Erythroblast (primary cell): ENCODE measurements around the gene MAIP1.
A peak's percentile ranks its signal among the peaks of the same experiment; 100 is the strongest.

Experiments
- DNase-seq, 2 experiments: peaks; one replicate each; lab custom pipeline; 2025; lab: John Stamatoyannopoulos, UW
- GATA1 ChIP-seq: IDR thresholded peaks from 2 replicates; pipeline ENCODE4 v1.6.1; 2011; ENCODE audit warnings: low read depth, mild to moderate bottlenecking, control low read depth, low read length, moderate library complexity
- POLR2A ChIP-seq: IDR thresholded peaks from 2 replicates; pipeline ENCODE4 v1.6.1; 2011; ENCODE audit warnings: mild to moderate bottlenecking, low read length

Gene MAIP1

GRCh38 chr2:199929262-199929661 is 26.1 kb upstream of the MAIP1 start:
- TF ChIP-seq GATA1 (no peak), POLR2A (no peak)
- DNase-seq: no peak

GRCh38 chr2:199932312-199932855 is 23.0 kb upstream of the MAIP1 start:
- DNase-seq: peak in 1 of 2 experiments; percentile 3
- no peak for TF ChIP-seq POLR2A
- TF ChIP-seq GATA1: no peak

GRCh38 chr2:199933466-199933865 is 21.9 kb upstream of the MAIP1 start:
- no peak for DNase-seq
- TF ChIP-seq GATA1 (no peak), POLR2A (no peak)

- TF ChIP-seq GATA1 (no peak), POLR2A (no peak)
- no peak for DNase-seq
Measured at GRCh38 chr2:199936554-199936953, 18.8 kb upstream of the MAIP1 start.

- no peak for TF ChIP-seq GATA1
- no peak for TF ChIP-seq POLR2A
- peak; percentile 48 to 49 for DNase-seq
Measured at GRCh38 chr2:199940373-199940772, 15.0 kb upstream of the MAIP1 start.

GRCh38 chr2:199943373-199943772 is 12.0 kb upstream of the MAIP1 start:
- DNase-seq: no peak
- no peak for TF ChIP-seq GATA1
- no peak for TF ChIP-seq POLR2A

GRCh38 chr2:199946196-199946595 is 9.2 kb upstream of the MAIP1 start:
- TF ChIP-seq GATA1: no peak
- TF ChIP-seq POLR2A: no peak

GRCh38 chr2:199946836-199947235 is 8.5 kb upstream of the MAIP1 start:
- no peak for DNase-seq
- TF ChIP-seq POLR2A (no peak), GATA1 (no peak)

More at GRCh38 chr2:199946196-199946595, 9.2 kb upstream of the MAIP1 start:
- no peak for DNase-seq

- no peak for DNase-seq
- no peak for TF ChIP-seq GATA1
- no peak for TF ChIP-seq POLR2A
Measured at GRCh38 chr2:199950396-199950795, 5.0 kb upstream of the MAIP1 start.

GRCh38 chr2:199951023-199951422 is 4.4 kb upstream of the MAIP1 start:
- DNase-seq: no peak
- TF ChIP-seq POLR2A (no peak), GATA1 (no peak)

GRCh38 chr2:199955007-199955338 is 409 bp upstream of the MAIP1 start:
- DNase-seq: no peak
- TF ChIP-seq POLR2A (no peak), GATA1 (no peak)

GRCh38 chr2:199956062-199956380 is 639 bp downstream of the MAIP1 start:
- no peak for TF ChIP-seq POLR2A
- no peak for TF ChIP-seq GATA1
- DNase-seq: peak; percentile 71 to 76

- no peak for TF ChIP-seq POLR2A
- TF ChIP-seq GATA1: no peak
- no peak for DNase-seq
Measured at GRCh38 chr2:199958014-199958413, 2.6 kb downstream of the MAIP1 start.

GRCh38 chr2:199962203-199962602 is 6.8 kb downstream of the MAIP1 start:
- no peak for TF ChIP-seq POLR2A
- TF ChIP-seq GATA1: no peak

GRCh38 chr2:199966405-199966804 is 11.0 kb downstream of the MAIP1 start:
- TF ChIP-seq GATA1 (no peak), POLR2A (no peak)
- no peak for DNase-seq

More at GRCh38 chr2:199962203-199962602, 6.8 kb downstream of the MAIP1 start:
- no peak for DNase-seq
